PFSK-1 (cell line): ENCODE measurements around the gene SPIB.

Experiments used
- POLR2AphosphoS5 ChIP-seq: IDR thresholded peaks from 2 replicates; pipeline ENCODE4 v1.6.1; 2012; ENCODE audit warnings: low read depth, mild to moderate bottlenecking, control low read depth, low read length, moderate library complexity
- SIN3A ChIP-seq: IDR thresholded peaks from 2 replicates; pipeline ENCODE4 v1.6.1; 2012; ENCODE audit warnings: mild to moderate bottlenecking, low read length, moderate library complexity, borderline replicate concordance; ENCODE audit not compliant: insufficient read depth
- TAF1 ChIP-seq: IDR thresholded peaks from 2 replicates; pipeline ENCODE4 v1.6.1; 2012; ENCODE audit warnings: low read length, control low read depth, borderline replicate concordance; ENCODE audit not compliant: insufficient read depth

- no peak for TF ChIP-seq POLR2AphosphoS5
- no peak for TF ChIP-seq SIN3A
- TF ChIP-seq TAF1: no peak
Observed at GRCh38 chr19:50462970-50463369, 44.2 kb downstream of the SPIB start.
